ENCODE measurements around the gene HIVEP3. TPM values are rescaled to one million over a fixed set of nuclear protein-coding genes. Genes with fewer than 3 reads are reported as not detected.

The HIVEP3 gene
- total RNA-seq, 2 donors from 2014 or later = 0.13 to 0.99 TPM

- Mint-ChIP-seq H3K27me3 (ENCODE audit: insufficient read depth) (peaks cover 34% of the 10 kb centered on the region), H3K9me3 (peaks cover 5% of the 10 kb centered on the region), H3K27ac (no peak overlapping the region), H3K4me1 (peaks cover 21% of the 10 kb centered on the region), H3K4me3 (no peak overlapping the region), H3K36me3 (ENCODE audit: low read depth) (no peaks in the 10 kb centered on the region)
- Histone ChIP-seq H3K9me3 (ENCODE audit: control insufficient read depth, low read length) (no peaks in the 10 kb centered on the region), H3K27me3 (ENCODE audit: control insufficient read depth, insufficient read depth, low read length, poor library complexity, severe bottlenecking) (peaks cover 35% of the 10 kb centered on the region), H3K9ac (ENCODE audit: extremely low read depth, low read length, poor library complexity, severe bottlenecking) (no peak overlapping the region), H3K36me3 (ENCODE audit: control insufficient read depth, insufficient read depth, low read length) (no peaks in the 10 kb centered on the region), H3K4me1 (ENCODE audit: control insufficient read depth, insufficient read depth, low read length) (peaks cover 4% of the 10 kb centered on the region), H3K27ac (ENCODE audit: low read depth, low read length) (no peak overlapping the region), H3K4me3 (ENCODE audit: low read length) (no peak overlapping the region)
- DNase-seq = no peak
- TF ChIP-seq CTCF (conservative IDR thresholded peaks at IDR 0.05) = no peak
- WGBS, 2 experiments (ENCODE audit: insufficient coverage in 1 of 2, insufficient read length in 1 of 2) = 91 to 100% methylated on average over 3 of the region's 3 CpGs
Observed at GRCh38 chr1:41914516-41914915, 4.2 kb downstream of the HIVEP3 start.

GRCh38 chr1:41913014-41913413 is 5.7 kb downstream of the HIVEP3 start:
- Histone ChIP-seq H3K27me3 (ENCODE audit: control insufficient read depth, insufficient read depth, low read length, poor library complexity, severe bottlenecking) (peaks cover 21% of the 10 kb centered on the region), H3K9me3 (ENCODE audit: control insufficient read depth, low read length) (no peaks in the 10 kb centered on the region), H3K4me3 (ENCODE audit: low read length) (no peak overlapping the region), H3K36me3 (ENCODE audit: control insufficient read depth, insufficient read depth, low read length) (no peaks in the 10 kb centered on the region), H3K9ac (ENCODE audit: extremely low read depth, low read length, poor library complexity, severe bottlenecking) (no peak overlapping the region), H3K4me1 (ENCODE audit: control insufficient read depth, insufficient read depth, low read length) (no peaks in the 10 kb centered on the region), H3K27ac (ENCODE audit: low read depth, low read length) (no peak overlapping the region)
- H3K9me3 Mint-ChIP-seq = peaks cover 7% of the 10 kb centered on the region
- no peak for DNase-seq
- H3K27me3 Mint-ChIP-seq (ENCODE audit: insufficient read depth) = peaks cover 21% of the 10 kb centered on the region
- no peak overlapping the region for H3K27ac Mint-ChIP-seq
- peaks cover 15% of the 10 kb centered on the region for H3K4me1 Mint-ChIP-seq
- no peak overlapping the region for H3K4me3 Mint-ChIP-seq
- WGBS, 2 experiments (ENCODE audit: insufficient coverage in 1 of 2, insufficient read length in 1 of 2) = no CpG with 5 or more reads among the region's 1 CpG
- no peak for TF ChIP-seq CTCF (conservative IDR thresholded peaks at IDR 0.05)
- H3K36me3 Mint-ChIP-seq (ENCODE audit: low read depth) = no peaks in the 10 kb centered on the region

GRCh38 chr1:41908288-41908895 is 10.3 kb downstream of the HIVEP3 start:
- Mint-ChIP-seq H3K27ac (no peak overlapping the region), H3K4me1 (no peaks in the 10 kb centered on the region), H3K9me3 (peaks cover 7% of the 10 kb centered on the region), H3K4me3 (no peak overlapping the region), H3K36me3 (ENCODE audit: low read depth) (no peaks in the 10 kb centered on the region), H3K27me3 (ENCODE audit: insufficient read depth) (peaks cover 1% of the 10 kb centered on the region)
- Histone ChIP-seq H3K27me3 (ENCODE audit: control insufficient read depth, insufficient read depth, low read length, poor library complexity, severe bottlenecking) (no peaks in the 10 kb centered on the region), H3K27ac (ENCODE audit: low read depth, low read length) (no peak overlapping the region), H3K4me3 (ENCODE audit: low read length) (no peak overlapping the region), H3K9me3 (ENCODE audit: control insufficient read depth, low read length) (no peaks in the 10 kb centered on the region), H3K4me1 (ENCODE audit: control insufficient read depth, insufficient read depth, low read length) (no peaks in the 10 kb centered on the region), H3K9ac (ENCODE audit: extremely low read depth, low read length, poor library complexity, severe bottlenecking) (no peak overlapping the region), H3K36me3 (ENCODE audit: control insufficient read depth, insufficient read depth, low read length) (no peaks in the 10 kb centered on the region)
- no peak for TF ChIP-seq CTCF (conservative IDR thresholded peaks at IDR 0.05)
- 80 to 87% methylated on average over 1 to 3 of the region's 3 CpGs for WGBS, 2 experiments (ENCODE audit: insufficient coverage in 1 of 2, insufficient read length in 1 of 2)
- DNase-seq = no peak
